Measurements from ENCODE around the gene ZBED5. TPM values are rescaled to one million over a fixed set of nuclear protein-coding genes. Genes with fewer than 3 reads are reported as not detected.
"Not testable (repeated sequence)": the region's sequence is repeated elsewhere in the genome, so short reads cannot be mapped to it uniquely, and the experiment has no call there.

The ZBED5 gene
- total RNA-seq, 4 donors from 2014 or later: 27.3 to 36.5 (median 28.3) TPM

- no peak for DNase-seq (ENCODE audit: extremely low spot score)
- Histone ChIP-seq H3K36me3 (no peaks in the 10 kb centered on the region), H3K4me3 (no peak overlapping the region), H3K9me3 (no peaks in the 10 kb centered on the region), H3K27me3 (no peaks in the 10 kb centered on the region), H3K27ac (replicated peaks in 1 of 4) (no peak overlapping the region), H3K4me1 (peaks cover 7 to 23% (median 22%) of the 10 kb centered on the region in 4 donors)
- TF ChIP-seq POLR2A (IDR thresholded peaks at IDR 0.05; ENCODE audit: low read depth): no peak
- TF ChIP-seq EP300 (IDR thresholded peaks at IDR 0.05): no peak
- TF ChIP-seq CTCF (IDR thresholded peaks at IDR 0.05): no peak
- TF ChIP-seq POLR2AphosphoS5 (IDR thresholded peaks at IDR 0.05): no peak
- WGBS: 93% methylated on average over 1 of the region's 1 CpG
- intact Hi-C loops (cut with DNase I): no loop called here
Measured at GRCh38 chr11:10891151-10891720, 33.4 kb upstream of the ZBED5 start.

GRCh38 chr11:10890083-10890482, 32.2 kb upstream of the ZBED5 start:
- H3K27ac ChIP-seq (replicated peaks in 1 of 4); H3K36me3 ChIP-seq; H3K27me3 ChIP-seq; H3K9me3 ChIP-seq; H3K4me3 ChIP-seq; DNase-seq (ENCODE audit: extremely low spot score); intact Hi-C loops (cut with DNase I): not testable (repeated sequence)
- H3K4me1 ChIP-seq: peaks cover 13 to 33% (median 31%) of the 10 kb centered on the region in 4 donors

- Histone ChIP-seq H3K4me3 (no peak overlapping the region), H3K27ac (replicated peaks in 1 of 4) (no peak overlapping the region), H3K36me3 (no peaks in the 10 kb centered on the region), H3K9me3 (no peaks in the 10 kb centered on the region), H3K4me1 (peaks cover 6 to 21% (median 15%) of the 10 kb centered on the region in 4 donors), H3K27me3 (no peaks in the 10 kb centered on the region)
- TF ChIP-seq EP300 (IDR thresholded peaks at IDR 0.05): no peak
- TF ChIP-seq CTCF (IDR thresholded peaks at IDR 0.05): no peak
- no peak for TF ChIP-seq POLR2AphosphoS5 (IDR thresholded peaks at IDR 0.05)
- no peak for TF ChIP-seq POLR2A (IDR thresholded peaks at IDR 0.05; ENCODE audit: low read depth)
- intact Hi-C loops (cut with DNase I): no loop called here
- DNase-seq (ENCODE audit: extremely low spot score): no peak
Measured at GRCh38 chr11:10887307-10887706, 29.5 kb upstream of the ZBED5 start.

- H3K36me3 ChIP-seq: no peaks in the 10 kb centered on the region
- H3K27me3 ChIP-seq: no peaks in the 10 kb centered on the region
- no peak overlapping the region for H3K4me3 ChIP-seq
- intact Hi-C loops (cut with DNase I): no loop called here
- no peaks in the 10 kb centered on the region for H3K9me3 ChIP-seq
- H3K4me1 ChIP-seq: peaks cover 6 to 21% (median 15%) of the 10 kb centered on the region in 4 donors
- peak overlapping the region in 1 of 4 donors; percentile 48 for H3K27ac ChIP-seq (replicated peaks in 1 of 4)
- TF ChIP-seq EP300 (IDR thresholded peaks at IDR 0.05): no peak
- no peak for TF ChIP-seq CTCF (IDR thresholded peaks at IDR 0.05)
- no peak for TF ChIP-seq POLR2AphosphoS5 (IDR thresholded peaks at IDR 0.05)
- TF ChIP-seq POLR2A (IDR thresholded peaks at IDR 0.05; ENCODE audit: low read depth): no peak
- WGBS: 93% methylated on average over 3 of the region's 3 CpGs
- no peak for DNase-seq (ENCODE audit: extremely low spot score)
Measured at GRCh38 chr11:10886652-10887250, 28.9 kb upstream of the ZBED5 start.

GRCh38 chr11:10885703-10886363, 28.0 kb upstream of the ZBED5 start:
- no peaks in the 10 kb centered on the region for H3K9me3 ChIP-seq
- H3K27me3 ChIP-seq: no peaks in the 10 kb centered on the region
- no peak for DNase-seq (ENCODE audit: extremely low spot score)
- 22% methylated on average over 2 of the region's 2 CpGs for WGBS
- intact Hi-C loops (cut with DNase I): no loop called here
- no peaks in the 10 kb centered on the region for H3K36me3 ChIP-seq
- no peak overlapping the region for H3K4me3 ChIP-seq
- TF ChIP-seq POLR2A (IDR thresholded peaks at IDR 0.05; ENCODE audit: low read depth) (no peak), POLR2AphosphoS5 (IDR thresholded peaks at IDR 0.05) (peak in 1 of 2 donors; percentile 32)
- peak overlapping the region in 2 of 4 donors; percentile 22 to 48 for H3K27ac ChIP-seq (replicated peaks in 1 of 4)
- H3K4me1 ChIP-seq: peaks cover 6 to 21% (median 15%) of the 10 kb centered on the region in 4 donors

GRCh38 chr11:10884292-10884691, 26.4 kb upstream of the ZBED5 start:
- H3K36me3 ChIP-seq; H3K4me3 ChIP-seq; H3K9me3 ChIP-seq; H3K27me3 ChIP-seq; DNase-seq (ENCODE audit: extremely low spot score); H3K27ac ChIP-seq (replicated peaks in 1 of 4); intact Hi-C loops (cut with DNase I): not testable (repeated sequence)
- 91% methylated on average over 4 of the region's 4 CpGs for WGBS
- H3K4me1 ChIP-seq: peaks cover 6 to 21% (median 15%) of the 10 kb centered on the region in 4 donors
